Activated CD4-positive, alpha-beta memory T cell treated with anti-CD3 and anti-CD28 coated beads, Interleukin-2, amount 10 ng/mL, durations not matched to agents 7 days and 5 days (primary cell): ENCODE measurements around the gene SPATA4. TPM values are rescaled to one million over a fixed set of nuclear protein-coding genes. Genes with fewer than 3 reads are reported as not detected.

Experiments used
- total RNA-seq, 2 experiments: library from RNA; stranded (reverse); gene quantifications; one replicate each; pipeline ENCODE4 v1.2.3, GENCODE V29; 2021

The SPATA4 gene
- total RNA-seq, 2 experiments from 2014 or later: not detected

Other genes starting within 250 kb of the SPATA4 start
- gene WDR17, start 129.7 kb downstream of the SPATA4 start, total RNA-seq: under 1 TPM; 0.70 to 0.78 TPM
- gene ASB5, start 73.6 kb upstream of the SPATA4 start, total RNA-seq: not detected
- 100 to 1,000 TPM; 215 to 233 TPM for gene SPCS3, start 124.4 kb upstream of the SPATA4 start, total RNA-seq